ENCODE data around the gene TNS3.

TNS3 gene

GRCh38 chr7:47301657-47302295 is 280.1 kb downstream of the TNS3 start:
- Histone ChIP-seq H3K4me1 (ENCODE audit: control insufficient read depth, low read length) (no peaks in the 10 kb centered on the region), H3K27ac (ENCODE audit: low read depth, low read length) (no peak overlapping the region), H3F3A (ENCODE audit: control insufficient read depth, insufficient read depth) (no peaks in the 10 kb centered on the region), H3K27me3 (ENCODE audit: control insufficient read depth, low read length) (no peaks in the 10 kb centered on the region), H3K4me2 (ENCODE audit: low read length) (no peak overlapping the region), H3K36me3 (ENCODE audit: control insufficient read depth, low read length) (no peaks in the 10 kb centered on the region), H4K20me1 (ENCODE audit: control insufficient read depth, insufficient read depth, low read depth, low read length) (no peaks in the 10 kb centered on the region; the same call in 1 of the 2 replicates), H3K9me3 (ENCODE audit: control insufficient read depth, insufficient read depth, low read length) (no peaks in the 10 kb centered on the region), H3K79me2 (ENCODE audit: control insufficient read depth, low read length) (no peaks in the 10 kb centered on the region), H3K4me3 (ENCODE audit: low read length) (no peak overlapping the region), H3K9me2 (replicated peaks; ENCODE audit: control insufficient read depth, low read length) (no peaks in the 10 kb centered on the region)
- TF ChIP-seq EZH2phosphoT487 (IDR thresholded peaks at IDR 0.05; ENCODE audit: borderline replicate concordance, low read length): no peak

- Histone ChIP-seq H3K36me3 (ENCODE audit: control insufficient read depth, low read length) (no peaks in the 10 kb centered on the region), H3F3A (ENCODE audit: control insufficient read depth, insufficient read depth) (no peaks in the 10 kb centered on the region), H3K4me2 (ENCODE audit: low read length) (no peak overlapping the region), H3K9me3 (ENCODE audit: control insufficient read depth, insufficient read depth, low read length) (no peaks in the 10 kb centered on the region), H3K79me2 (ENCODE audit: control insufficient read depth, low read length) (no peaks in the 10 kb centered on the region), H4K20me1 (ENCODE audit: control insufficient read depth, insufficient read depth, low read depth, low read length) (no peaks in the 10 kb centered on the region; the same call in 1 of the 2 replicates), H3K27ac (ENCODE audit: low read depth, low read length) (no peak overlapping the region), H3K4me3 (ENCODE audit: low read length) (no peak overlapping the region), H3K27me3 (ENCODE audit: control insufficient read depth, low read length) (no peaks in the 10 kb centered on the region), H3K4me1 (ENCODE audit: control insufficient read depth, low read length) (no peaks in the 10 kb centered on the region), H3K9me2 (replicated peaks; ENCODE audit: control insufficient read depth, low read length) (no peaks in the 10 kb centered on the region)
- TF ChIP-seq EZH2phosphoT487 (IDR thresholded peaks at IDR 0.05; ENCODE audit: borderline replicate concordance, low read length) (no peak), CTCF (IDR thresholded peaks at IDR 0.05; ENCODE audit: low read depth, low read length, poor library complexity, severe bottlenecking) (no peak)
These were observed 280.8 kb downstream of the TNS3 start for GRCh38 chr7:47301105-47301477.

GRCh38 chr7:47300472-47301104 is 281.3 kb downstream of the TNS3 start:
- no peaks in the 10 kb centered on the region for H3K9me2 ChIP-seq (replicated peaks; ENCODE audit: control insufficient read depth, low read length)
- no peaks in the 10 kb centered on the region for H3K79me2 ChIP-seq (ENCODE audit: control insufficient read depth, low read length)
- H3K36me3 ChIP-seq (ENCODE audit: control insufficient read depth, low read length): no peaks in the 10 kb centered on the region
- H3K4me1 ChIP-seq (ENCODE audit: control insufficient read depth, low read length): no peaks in the 10 kb centered on the region
- H4K20me1 ChIP-seq (ENCODE audit: control insufficient read depth, insufficient read depth, low read depth, low read length): no peaks in the 10 kb centered on the region; the same call in 1 of the 2 replicates
- H3F3A ChIP-seq (ENCODE audit: control insufficient read depth, insufficient read depth): no peaks in the 10 kb centered on the region
- no peak overlapping the region for H3K4me3 ChIP-seq (ENCODE audit: low read length)
- H3K4me2 ChIP-seq (ENCODE audit: low read length): no peak overlapping the region
- H3K9me3 ChIP-seq (ENCODE audit: control insufficient read depth, insufficient read depth, low read length): no peaks in the 10 kb centered on the region
- TF ChIP-seq CTCF (IDR thresholded peaks at IDR 0.05; ENCODE audit: low read depth, low read length, poor library complexity, severe bottlenecking) (no peak), EZH2phosphoT487 (IDR thresholded peaks at IDR 0.05; ENCODE audit: borderline replicate concordance, low read length) (no peak)
- no peaks in the 10 kb centered on the region for H3K27me3 ChIP-seq (ENCODE audit: control insufficient read depth, low read length)
- H3K27ac ChIP-seq (ENCODE audit: low read depth, low read length): no peak overlapping the region

- Histone ChIP-seq H3K27ac (ENCODE audit: low read depth, low read length) (no peak overlapping the region), H3K27me3 (ENCODE audit: control insufficient read depth, low read length) (no peaks in the 10 kb centered on the region), H3K9me3 (ENCODE audit: control insufficient read depth, insufficient read depth, low read length) (no peaks in the 10 kb centered on the region), H3K4me1 (ENCODE audit: control insufficient read depth, low read length) (no peaks in the 10 kb centered on the region), H3K9me2 (replicated peaks; ENCODE audit: control insufficient read depth, low read length) (no peaks in the 10 kb centered on the region), H3K4me2 (ENCODE audit: low read length) (no peak overlapping the region), H4K20me1 (ENCODE audit: control insufficient read depth, insufficient read depth, low read depth, low read length) (no peaks in the 10 kb centered on the region; the same call in 1 of the 2 replicates), H3K4me3 (ENCODE audit: low read length) (no peak overlapping the region), H3F3A (ENCODE audit: control insufficient read depth, insufficient read depth) (no peaks in the 10 kb centered on the region), H3K36me3 (ENCODE audit: control insufficient read depth, low read length) (no peaks in the 10 kb centered on the region), H3K79me2 (ENCODE audit: control insufficient read depth, low read length) (no peaks in the 10 kb centered on the region)
- TF ChIP-seq EZH2phosphoT487 (IDR thresholded peaks at IDR 0.05; ENCODE audit: borderline replicate concordance, low read length): no peak
- no peak for TF ChIP-seq CTCF (IDR thresholded peaks at IDR 0.05; ENCODE audit: low read depth, low read length, poor library complexity, severe bottlenecking)
These were observed 282.4 kb downstream of the TNS3 start for GRCh38 chr7:47299496-47299895.

Data from DOHH2 (cell line).